AG10803 (cell line): Measurements from ENCODE around the gene TCEA2.

Experiments used
- DNase-seq: peaks from one replicate; pipeline ENCODE4 v3.0.0; 2010; ENCODE audit warnings: low read depth
- H3K4me3 ChIP-seq: 2 replicates; pipeline ENCODE4 v1.5.1; 2011; ENCODE audit warnings: mild to moderate bottlenecking, low read length, control low read depth
- CTCF ChIP-seq: conservative IDR thresholded peaks from 2 replicates; pipeline ENCODE4 v1.5.1; 2011; ENCODE audit warnings: mild to moderate bottlenecking, low read length, control low read depth, inconsistent platforms

The TCEA2 gene

GRCh38 chr20:64041781-64042053 lies 21.3 kb upstream of the TCEA2 start:
- DNase-seq: no peak
- H3K4me3 ChIP-seq: peak overlapping the region; percentile 43
- TF ChIP-seq CTCF: no peak

GRCh38 chr20:64042054-64042781 lies 20.8 kb upstream of the TCEA2 start:
- DNase-seq: no peak
- TF ChIP-seq CTCF: no peak
- peak overlapping the region; percentile 43 for H3K4me3 ChIP-seq

- TF ChIP-seq CTCF: no peak
- DNase-seq: no peak
- no peak overlapping the region for H3K4me3 ChIP-seq
Measured at GRCh38 chr20:64043768-64044167, 19.2 kb upstream of the TCEA2 start.

- H3K4me3 ChIP-seq: no peak overlapping the region
- DNase-seq: peak; percentile 50
- no peak for TF ChIP-seq CTCF
Measured at GRCh38 chr20:64044484-64045247, 18.3 kb upstream of the TCEA2 start.

- no peak for DNase-seq
- no peak overlapping the region for H3K4me3 ChIP-seq
- no peak for TF ChIP-seq CTCF
Measured at GRCh38 chr20:64045346-64046011, 17.5 kb upstream of the TCEA2 start.

GRCh38 chr20:64047046-64047389 lies 16.0 kb upstream of the TCEA2 start:
- DNase-seq: no peak
- no peak overlapping the region for H3K4me3 ChIP-seq
- TF ChIP-seq CTCF: no peak

- no peak for DNase-seq
- H3K4me3 ChIP-seq: no peak overlapping the region
- TF ChIP-seq CTCF: no peak
Measured at GRCh38 chr20:64047968-64048401, 15.0 kb upstream of the TCEA2 start.
